Thymus (tissue), 11 donors: ENCODE data around the gene TRIM27. TPM values are rescaled to one million over a fixed set of nuclear protein-coding genes. Genes with fewer than 3 reads are reported as not detected.

Experiments used
- DNase-seq, 9 donors: peaks; one replicate each; pipeline ENCODE4 v3.0.0-alpha.2; 2013; ENCODE audit warnings: low spot score in 9 of 9, low read depth in 6 of 9, missing footprints in 1 of 9
- H3K27ac ChIP-seq, 2 donors: one replicate each; pipeline ENCODE4 v1.5.1; 2013; ENCODE audit warnings: control low read depth in 1 of 2, low read depth in 1 of 2, low read length in 1 of 2, mild to moderate bottlenecking in 1 of 2, moderate library complexity in 1 of 2
- H3K27me3 ChIP-seq, 2 donors: one replicate each; pipeline ENCODE4 v1.5.1; 2013; ENCODE audit warnings: low read length in 1 of 2; ENCODE audit not compliant: control insufficient read depth in 2 of 2, insufficient read depth in 1 of 2
- H3K36me3 ChIP-seq, 2 donors: one replicate each; pipeline ENCODE4 v1.5.1; 2013; ENCODE audit warnings: low read length in 1 of 2, mild to moderate bottlenecking in 1 of 2, moderate library complexity in 1 of 2; ENCODE audit not compliant: control insufficient read depth in 2 of 2, insufficient read depth in 2 of 2
- H3K4me1 ChIP-seq, 2 donors: one replicate each; pipeline ENCODE4 v1.5.1; 2013; ENCODE audit warnings: low read length in 2 of 2; ENCODE audit not compliant: control insufficient read depth in 2 of 2, insufficient read depth in 2 of 2
- H3K4me3 ChIP-seq, 2 donors: one replicate each; pipeline ENCODE4 v1.5.1; 2013; ENCODE audit warnings: low read length in 2 of 2, control low read depth in 1 of 2, mild to moderate bottlenecking in 1 of 2
- H3K9me3 ChIP-seq, 2 donors: one replicate each; pipeline ENCODE4 v1.5.1; 2013; ENCODE audit warnings: low read length in 1 of 2, mild to moderate bottlenecking in 1 of 2; ENCODE audit not compliant: control insufficient read depth in 2 of 2, insufficient read depth in 1 of 2
- WGBS: extraction: QIAGEN DNeasy Blood & Tissue Kit; methylation state at CpG from one replicate; pipeline ENCODE4 v1.1.7; 2013; 5-methylcytosine and 5-hydroxymethylcytosine counted together
- polyA plus RNA-seq: library from polyadenylated mRNA; stranded (reverse); fragments of 200-250 nt; gene quantifications from one replicate; pipeline ENCODE4 v1.2.3, GENCODE V29; 2013
- total RNA-seq: library from RNA; stranded (reverse); fragments of 120-200 nt; gene quantifications from one replicate; pipeline ENCODE4 v1.2.4, GENCODE V29; 2013
- donor health status: healthy.

Gene TRIM27
- total and polyA plus RNA-seq, 2 donors, result 48.6 to 67.9 TPM

GRCh38 chr6:28907394-28907793 is 16.4 kb downstream of the TRIM27 start:
- DNase-seq, result no peak
- no peaks in the 10 kb centered on the region for H3K27me3 ChIP-seq
- no peak overlapping the region for H3K4me3 ChIP-seq
- peaks cover 74 to 93% of the 10 kb centered on the region in 2 donors for H3K36me3 ChIP-seq
- H3K27ac ChIP-seq, result no peak overlapping the region
- no peaks in the 10 kb centered on the region for H3K9me3 ChIP-seq
- no peaks in the 10 kb centered on the region for H3K4me1 ChIP-seq
- WGBS, result 96% methylated on average over 3 of the region's 3 CpGs

DNA sequence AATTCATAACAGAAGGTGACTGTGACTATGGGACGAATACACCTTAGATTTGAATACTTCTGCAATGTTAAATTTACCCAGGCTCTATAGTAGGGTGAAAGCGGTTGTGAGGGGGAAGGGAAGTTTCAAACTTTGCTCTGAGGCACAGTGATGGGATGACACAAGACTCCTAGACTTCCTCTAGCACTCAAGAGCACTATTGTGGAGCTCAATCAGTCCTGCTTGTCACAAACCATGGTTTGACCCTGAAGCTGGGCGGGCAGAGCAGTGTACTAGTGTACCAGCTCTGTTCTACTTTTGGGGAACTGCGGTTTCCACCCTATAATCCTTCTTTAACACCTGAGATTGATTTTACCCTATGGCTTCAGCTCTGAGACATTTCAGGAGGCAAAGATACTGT is 17.1 kb downstream of the TRIM27 start:
- no peak overlapping the region for H3K27ac ChIP-seq
- WGBS, result 98% methylated on average over 4 of the region's 4 CpGs

DNA sequence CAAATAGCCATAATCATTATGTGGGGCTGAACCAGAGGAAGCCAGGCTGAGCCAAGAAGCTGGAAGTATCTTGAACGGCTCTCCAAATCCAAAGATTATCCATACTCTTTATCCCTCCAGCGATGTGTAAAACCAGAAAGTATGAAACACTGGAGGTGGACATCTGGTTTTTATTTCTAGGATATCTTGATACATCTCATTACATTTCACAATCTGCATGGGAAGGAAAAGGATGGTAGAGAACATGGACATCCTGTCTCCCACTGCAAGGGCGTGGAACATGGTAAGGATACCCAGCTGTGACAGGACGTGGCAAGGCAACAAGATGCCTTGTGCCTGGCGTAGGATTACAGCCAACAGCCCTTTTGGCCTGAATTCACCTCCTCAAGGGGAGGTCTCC is 20.1 kb downstream of the TRIM27 start:
- no peaks in the 10 kb centered on the region for H3K4me1 ChIP-seq
- H3K9me3 ChIP-seq, result no peaks in the 10 kb centered on the region
- 98% methylated on average over 5 of the region's 5 CpGs for WGBS
- no peak overlapping the region for H3K27ac ChIP-seq
- H3K27me3 ChIP-seq, result no peaks in the 10 kb centered on the region
- H3K4me3 ChIP-seq, result no peak overlapping the region
- H3K36me3 ChIP-seq, result peaks cover 48 to 77% of the 10 kb centered on the region in 2 donors
- no peak for DNase-seq

More for the DNA sequence above, 17.1 kb downstream of the TRIM27 start:
- no peak for DNase-seq
- Histone ChIP-seq H3K27me3 (no peaks in the 10 kb centered on the region), H3K36me3 (peaks cover 68 to 92% of the 10 kb centered on the region in 2 donors), H3K4me1 (no peaks in the 10 kb centered on the region), H3K9me3 (no peaks in the 10 kb centered on the region), H3K4me3 (no peak overlapping the region)

- Histone ChIP-seq H3K27me3 (no peaks in the 10 kb centered on the region), H3K4me3 (no peak overlapping the region), H3K9me3 (no peaks in the 10 kb centered on the region), H3K4me1 (no peaks in the 10 kb centered on the region), H3K36me3 (peaks cover 38 to 60% of the 10 kb centered on the region in 2 donors), H3K27ac (no peak overlapping the region)
- DNase-seq, result no peak
These were observed 22.0 kb downstream of the TRIM27 start for GRCh38 chr6:28901831-28902230.

DNA sequence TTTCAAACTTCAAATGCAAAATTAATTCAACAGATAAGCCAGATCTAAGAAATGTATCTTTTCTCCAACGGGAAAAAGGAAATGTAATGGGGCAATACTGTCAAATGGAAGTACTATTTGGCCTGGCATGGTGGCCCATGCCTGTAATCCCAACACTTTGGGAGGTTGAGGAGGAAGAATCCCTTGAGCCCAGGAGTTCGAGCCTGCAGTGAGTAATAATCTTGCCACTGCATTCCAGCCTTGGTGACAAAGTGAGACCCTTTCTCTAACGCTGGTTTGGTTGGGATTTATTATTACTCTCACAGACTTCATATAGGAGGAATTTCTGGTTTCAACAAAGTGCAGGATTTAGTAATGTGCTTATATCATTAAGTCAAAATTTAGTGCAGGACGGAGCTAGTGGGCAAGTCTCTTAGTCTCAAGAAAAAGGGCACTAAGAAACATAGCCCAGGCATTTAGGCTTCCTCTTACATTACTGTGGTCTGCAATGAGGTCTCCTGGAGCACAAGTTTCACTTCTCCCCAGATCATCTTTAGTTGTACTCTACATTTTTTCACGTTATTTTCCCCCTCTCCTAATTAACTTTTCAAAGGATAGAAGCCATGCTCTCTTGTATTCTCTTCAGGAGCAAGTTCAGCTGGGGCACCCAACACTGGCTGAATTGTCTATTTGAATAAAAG is 23.1 kb downstream of the TRIM27 start:
- no peaks in the 10 kb centered on the region for H3K4me1 ChIP-seq
- H3K9me3 ChIP-seq, result no peaks in the 10 kb centered on the region
- H3K4me3 ChIP-seq, result no peak overlapping the region
- H3K36me3 ChIP-seq, result peaks cover 29 to 49% of the 10 kb centered on the region in 2 donors
- WGBS, result 96% methylated on average over 5 of the region's 5 CpGs
- no peaks in the 10 kb centered on the region for H3K27me3 ChIP-seq
- DNase-seq, result no peak
- H3K27ac ChIP-seq, result no peak overlapping the region

DNA sequence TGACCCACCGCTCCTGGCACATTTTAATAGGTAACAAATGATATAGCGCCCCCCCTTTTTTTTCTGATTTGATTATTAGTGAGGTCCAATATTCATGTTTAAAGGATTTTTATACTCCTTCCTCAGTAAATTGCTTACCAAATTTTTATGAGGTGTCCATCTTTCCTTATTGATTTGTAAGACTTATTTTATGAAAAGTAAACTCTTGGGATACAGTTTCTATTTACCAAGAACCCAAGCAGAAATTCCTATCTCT is 25.1 kb downstream of the TRIM27 start:
- Histone ChIP-seq H3K27ac (no peak overlapping the region), H3K4me3 (no peak overlapping the region), H3K27me3 (no peaks in the 10 kb centered on the region), H3K9me3 (peaks cover 0 to 4% of the 10 kb centered on the region in 2 donors), H3K36me3 (peaks cover 18 to 31% of the 10 kb centered on the region in 2 donors), H3K4me1 (no peaks in the 10 kb centered on the region)
- WGBS, result 82% methylated on average over 2 of the region's 2 CpGs
- no peak for DNase-seq

DNA sequence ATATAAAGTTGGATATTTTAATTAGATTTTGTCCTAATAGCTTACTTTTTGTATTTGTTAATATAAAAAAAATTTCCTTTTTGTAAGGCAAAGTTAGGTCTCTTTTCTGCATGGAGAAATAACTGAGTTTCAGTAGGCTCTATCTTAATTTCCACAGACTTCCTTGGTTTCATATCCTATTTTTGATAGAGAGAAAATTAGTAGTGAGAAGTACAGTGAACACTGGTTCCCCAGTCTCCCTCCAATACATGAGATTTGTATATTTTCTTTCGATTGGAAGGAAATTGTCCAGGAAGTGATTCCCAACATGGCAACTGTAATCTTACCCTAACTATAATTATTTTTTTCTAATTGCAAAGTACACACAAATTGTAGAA is 26.4 kb downstream of the TRIM27 start:
- 0% methylated on average over 1 of the region's 1 CpG for WGBS
- DNase-seq, result no peak
- Histone ChIP-seq H3K36me3 (peaks cover 7 to 19% of the 10 kb centered on the region in 2 donors), H3K9me3 (peaks cover 0 to 4% of the 10 kb centered on the region in 2 donors), H3K27me3 (no peaks in the 10 kb centered on the region), H3K4me1 (no peaks in the 10 kb centered on the region), H3K4me3 (peak overlapping the region; percentile 62 to 74), H3K27ac (peak overlapping the region in 1 of 2 donors; percentile 96)

DNA sequence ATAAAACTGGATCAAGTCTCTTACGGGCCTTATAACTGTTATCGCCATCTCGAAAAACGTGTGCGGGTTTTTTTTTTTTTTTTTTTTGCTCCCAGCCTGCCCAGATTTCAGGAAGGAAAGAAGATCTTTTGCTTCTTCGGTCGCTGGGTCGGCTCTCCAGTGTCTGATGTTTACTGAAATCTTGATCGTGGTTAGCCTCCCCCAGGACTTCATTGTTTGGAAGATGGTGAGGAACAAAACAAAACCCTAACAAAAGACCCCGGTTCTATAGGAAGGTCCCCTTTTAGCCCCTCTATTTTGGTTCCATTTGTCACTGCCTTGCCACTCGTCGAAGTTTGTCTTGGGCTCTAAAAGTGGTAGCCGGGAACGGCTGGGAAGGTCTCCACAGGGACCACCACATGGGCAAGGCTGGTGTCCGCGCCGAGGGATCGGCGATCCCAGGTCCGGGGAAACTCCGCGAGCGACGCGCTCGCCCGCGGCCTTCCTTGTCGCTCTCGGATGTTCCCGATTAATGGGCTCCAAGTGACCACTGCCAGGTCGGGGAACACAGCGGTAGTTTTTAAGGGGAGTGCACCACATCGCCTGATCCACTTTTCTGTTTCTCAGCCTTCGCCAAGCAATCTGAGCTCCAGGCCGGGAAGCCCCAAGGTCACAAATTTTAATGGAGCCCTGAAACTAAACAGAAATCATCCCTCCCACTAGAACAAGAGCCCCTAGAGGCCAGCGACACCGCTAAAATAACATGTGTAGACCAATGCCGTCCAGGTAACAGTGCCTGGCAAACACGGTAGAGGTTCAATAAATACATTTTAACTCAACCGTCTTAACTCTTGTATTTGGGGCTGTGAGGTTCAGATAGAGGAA is 27.0 kb downstream of the TRIM27 start:
- peaks cover 7 to 14% of the 10 kb centered on the region in 2 donors for H3K36me3 ChIP-seq
- H3K27ac ChIP-seq, result peak overlapping the region; percentile 96 to 97
- DNase-seq, result peak in 3 of 9 donors; percentile 37 to 74 (median 49)
- H3K9me3 ChIP-seq, result peaks cover 0 to 4% of the 10 kb centered on the region in 2 donors
- peak overlapping the region; percentile 62 to 74 for H3K4me3 ChIP-seq
- no peaks in the 10 kb centered on the region for H3K27me3 ChIP-seq
- under 1% methylated on average over 41 of the region's 41 CpGs for WGBS
- no peaks in the 10 kb centered on the region for H3K4me1 ChIP-seq

- H3K36me3 ChIP-seq, result no peaks in the 10 kb centered on the region
- WGBS, result 13% methylated on average over 27 of the region's 27 CpGs
- H3K4me3 ChIP-seq, result peak overlapping the region; percentile 62 to 74
These were observed 28.5 kb downstream of the TRIM27 start for GRCh38 chr6:28895131-28895812.

More at GRCh38 chr6:28895131-28895812, 28.5 kb downstream of the TRIM27 start:
- H3K4me1 ChIP-seq, result no peaks in the 10 kb centered on the region
- H3K9me3 ChIP-seq, result peaks cover 0 to 4% of the 10 kb centered on the region in 2 donors
- no peaks in the 10 kb centered on the region for H3K27me3 ChIP-seq
- H3K27ac ChIP-seq, result peak overlapping the region; percentile 96 to 97
- DNase-seq, result peak; percentile 88 to 99 (median 93)
